ENCODE data around the gene APOD.
A peak's percentile ranks its signal among the peaks of the same experiment; 100 is the strongest.

Gene APOD

DNA sequence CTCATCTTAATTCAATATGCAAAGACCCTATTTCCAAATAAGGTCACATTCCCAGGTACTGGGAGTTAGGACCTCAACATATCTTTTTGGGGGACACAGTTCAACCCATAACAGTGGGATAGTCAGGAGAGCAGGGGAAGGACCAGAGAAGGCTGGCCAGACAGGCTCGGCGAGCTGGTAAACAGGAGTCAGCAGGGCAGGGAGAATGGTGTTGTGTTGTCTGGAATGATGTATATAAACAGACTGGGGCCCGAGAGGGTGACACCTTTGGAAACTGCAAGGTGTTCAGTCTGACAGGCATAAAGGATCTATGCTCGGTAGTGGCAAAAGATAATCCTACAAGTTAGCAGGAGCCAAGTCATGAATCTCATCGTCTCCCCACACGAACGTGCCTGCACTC is 30.5 kb downstream of the APOD start:
- DNase-seq (ENCODE audit: low spot score) = no peak

DNA sequence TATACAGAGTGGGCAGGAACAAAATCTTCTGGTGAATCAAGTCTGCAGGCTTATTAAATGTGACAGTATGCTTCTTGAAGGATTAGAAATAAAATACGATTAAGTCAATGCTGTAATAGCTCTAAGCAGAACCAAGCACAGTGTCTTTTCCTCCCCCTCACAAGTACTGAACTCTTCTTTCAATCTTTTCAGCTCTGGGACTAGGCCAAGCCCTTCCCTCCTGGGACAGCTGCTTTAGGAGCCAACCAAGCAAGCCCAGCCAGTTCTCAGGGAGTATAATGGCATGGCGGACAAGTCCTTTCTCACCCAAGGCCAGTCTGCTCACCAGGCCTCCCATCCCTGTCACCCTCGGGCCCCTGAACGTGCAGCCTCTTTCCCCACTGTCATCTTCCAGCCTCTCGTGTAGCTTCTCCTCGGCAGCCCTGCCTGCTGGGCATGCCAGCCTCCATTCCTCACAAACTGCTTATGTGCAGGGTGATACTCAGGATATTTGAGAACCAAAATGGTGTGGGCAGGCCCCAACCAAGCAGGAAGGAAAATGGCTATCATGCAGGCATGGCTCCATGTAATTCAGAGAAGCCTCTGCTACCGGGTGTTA is 32.3 kb downstream of the APOD start:
- DNase-seq (ENCODE audit: low spot score) = no peak

DNA sequence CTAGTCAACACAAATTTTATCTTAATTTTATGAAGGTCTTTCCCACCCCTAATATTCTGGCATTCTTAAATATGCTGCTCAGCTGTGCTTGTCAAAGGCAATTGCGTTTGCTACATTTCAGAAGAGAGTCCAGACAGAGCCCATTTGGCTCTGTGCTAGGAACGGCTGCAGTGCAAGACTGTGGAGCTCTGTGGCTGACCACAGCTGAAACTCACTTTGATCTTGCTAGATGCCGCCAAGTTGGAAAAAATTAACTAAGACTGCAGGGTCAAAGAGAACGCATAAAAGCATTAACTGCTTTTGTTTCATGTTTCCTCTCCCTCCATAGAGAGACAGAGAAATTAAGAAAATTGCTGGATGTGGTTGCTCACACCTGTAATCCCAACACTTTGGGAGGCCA is 33.0 kb downstream of the APOD start:
- no peak for DNase-seq (ENCODE audit: low spot score)

- no peak for DNase-seq (ENCODE audit: low spot score)
Measured at GRCh38 chr3:195549931-195550519, 33.7 kb downstream of the APOD start.

DNA sequence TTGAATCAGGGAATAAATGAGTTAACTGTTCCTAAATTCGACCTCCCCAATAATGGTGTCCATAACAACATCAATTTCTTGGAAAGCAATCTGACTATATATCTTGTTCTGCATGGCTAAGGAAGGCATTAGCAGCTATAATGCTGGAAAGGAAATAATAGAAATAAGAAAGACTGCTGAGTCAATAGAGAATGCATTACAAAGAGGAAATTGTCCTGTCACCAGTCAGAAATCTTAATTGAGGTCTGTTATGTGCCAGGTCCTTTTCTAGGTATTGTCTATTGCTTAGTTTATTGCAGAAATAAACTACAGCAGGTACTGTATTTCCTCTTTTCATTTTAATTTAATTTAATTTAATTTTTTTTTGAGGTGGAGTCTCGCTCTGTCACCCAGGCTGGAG is 34.8 kb downstream of the APOD start:
- no peak for DNase-seq (ENCODE audit: low spot score)

GRCh38 chr3:195548501-195548900 is 35.2 kb downstream of the APOD start:
- DNase-seq (ENCODE audit: low spot score) = no peak

GRCh38 chr3:195548006-195548405 is 35.7 kb downstream of the APOD start:
- DNase-seq (ENCODE audit: low spot score) = no peak

DNA sequence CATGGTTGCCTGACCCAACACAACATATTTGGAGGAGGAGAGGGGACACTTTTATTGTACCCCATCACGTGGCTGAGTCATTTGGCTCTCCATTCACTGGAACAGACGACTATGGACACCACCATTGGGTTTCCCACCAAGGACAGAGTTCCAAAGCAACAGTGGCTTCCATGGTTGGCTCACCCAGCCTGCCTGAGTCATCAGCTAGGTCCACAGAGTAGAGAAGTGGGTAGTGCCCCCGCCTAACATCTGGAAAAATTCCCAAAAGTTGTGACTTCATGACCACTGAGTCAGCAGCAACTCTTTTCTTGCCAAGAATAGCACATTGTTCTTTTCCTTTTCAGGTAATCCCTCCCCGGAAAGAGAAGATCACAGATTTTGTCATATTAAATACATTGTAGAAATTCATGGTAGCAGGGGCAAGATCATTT is 37.6 kb downstream of the APOD start:
- DNase-seq (ENCODE audit: low spot score) = peak; percentile 65

DNA sequence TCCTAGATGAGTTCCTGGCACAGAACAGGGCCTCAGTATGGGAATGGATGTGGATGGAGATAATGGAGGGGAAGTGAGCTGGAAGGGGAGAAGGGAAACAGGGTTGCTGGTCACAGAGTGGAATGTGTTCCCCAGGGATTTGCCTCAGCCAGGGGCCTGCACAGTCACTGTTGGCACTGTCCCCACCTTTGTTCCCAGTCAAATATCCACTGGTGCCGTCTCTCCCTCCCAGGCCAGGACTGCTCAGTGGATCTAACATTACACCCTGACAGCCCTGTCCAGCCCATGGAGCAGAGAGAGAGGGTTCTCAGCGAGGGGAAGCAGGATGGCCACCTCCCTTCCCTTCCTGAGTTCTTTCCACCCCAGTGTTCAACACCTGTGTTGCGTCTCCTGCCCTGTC is 39.1 kb downstream of the APOD start:
- no peak for DNase-seq (ENCODE audit: low spot score)

GRCh38 chr3:195544230-195544536 is 39.6 kb downstream of the APOD start:
- DNase-seq (ENCODE audit: low spot score) = no peak

GRCh38 chr3:195543500-195544229 is 40.1 kb downstream of the APOD start:
- no peak for DNase-seq (ENCODE audit: low spot score)

DNA sequence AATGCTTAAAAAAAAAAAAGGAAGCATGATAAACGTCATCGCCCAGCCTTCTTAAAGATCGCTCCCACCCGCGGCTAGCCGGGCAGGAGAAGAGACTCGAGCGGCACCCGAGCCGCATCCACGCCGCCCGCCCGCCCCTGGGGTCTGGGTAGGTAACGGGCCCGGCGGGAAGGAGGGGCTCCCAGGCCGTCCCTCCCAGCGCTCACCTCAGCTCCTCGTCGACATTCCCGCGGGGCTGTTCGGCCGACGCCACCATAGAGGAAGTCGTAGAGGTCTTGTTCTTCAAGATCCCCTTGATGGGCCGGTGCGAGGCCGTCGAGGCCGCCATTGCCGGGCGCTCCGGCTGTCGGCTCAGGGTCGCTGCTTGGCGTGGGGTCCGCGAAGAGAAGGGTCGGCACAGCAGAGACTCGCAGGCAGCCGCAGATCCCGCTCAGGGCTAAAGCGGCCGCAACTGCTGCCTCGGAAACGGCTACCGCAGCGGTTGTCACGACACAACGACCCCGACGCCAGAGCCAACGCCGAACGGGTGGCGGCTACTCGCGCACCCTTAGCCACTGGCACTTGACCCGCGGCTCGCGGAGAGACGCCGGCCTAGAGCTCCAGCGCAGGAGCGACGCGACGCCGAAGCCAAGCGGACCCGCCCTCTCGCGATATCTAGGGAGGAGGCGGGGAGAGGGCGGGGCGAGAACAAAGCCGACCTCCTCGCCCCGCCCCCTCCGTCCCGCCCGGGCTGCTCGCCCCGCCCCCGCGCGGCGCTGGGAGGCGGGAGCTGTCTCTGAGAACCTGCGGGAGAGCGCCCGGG is 40.8 kb downstream of the APOD start, which contains the start of gene PPP1R2:
Gene PPP1R2 (minus strand): TSS at position 628 of the 802 bp plus-strand sequence. CDS start 300 bp downstream, at position 328.
- DNase-seq (ENCODE audit: low spot score) = peak; percentile 99

DNA sequence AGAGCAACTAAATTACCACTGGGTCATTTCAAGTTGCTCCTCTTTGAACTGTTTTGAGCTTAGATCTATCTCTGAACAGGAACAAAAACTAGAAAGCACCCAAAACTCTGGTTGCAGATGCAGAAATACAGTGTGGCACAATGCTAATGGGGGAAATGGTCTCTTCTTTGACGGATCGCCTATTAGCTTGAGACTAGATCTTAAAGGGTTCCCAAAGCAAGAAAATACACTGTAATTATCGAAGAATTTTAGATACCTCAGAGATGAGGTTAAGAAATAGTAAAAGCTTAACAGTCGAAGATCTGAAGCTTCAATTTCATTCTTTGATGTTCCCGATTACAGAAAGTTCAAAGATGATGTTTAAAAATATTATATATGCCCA is 41.4 kb downstream of the APOD start:
- DNase-seq (ENCODE audit: low spot score) = no peak

- no peak for DNase-seq (ENCODE audit: low spot score)
Measured at GRCh38 chr3:195540511-195540910, 43.2 kb downstream of the APOD start.

DNA sequence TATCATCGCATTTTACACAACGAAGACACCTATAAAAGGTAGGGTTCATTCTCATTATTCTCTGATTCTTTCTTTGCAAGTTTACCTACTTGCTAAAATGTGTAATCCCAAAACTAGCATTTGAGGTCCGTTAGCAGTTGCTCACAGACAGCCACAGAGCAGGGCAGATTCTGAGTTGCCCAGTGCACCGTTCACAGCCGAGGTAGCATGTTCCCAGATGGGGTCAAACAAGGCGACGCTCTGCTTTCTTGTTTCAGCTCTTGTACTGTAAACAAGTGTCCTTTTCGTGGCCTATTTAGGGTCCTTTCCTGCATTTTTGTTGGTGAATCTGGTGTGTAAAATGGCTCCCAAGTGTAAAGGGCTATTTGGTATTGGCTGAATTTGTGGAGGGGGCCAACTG is 43.7 kb downstream of the APOD start:
- DNase-seq (ENCODE audit: low spot score) = no peak

GRCh38 chr3:195539479-195539878 is 44.3 kb downstream of the APOD start:
- DNase-seq (ENCODE audit: low spot score) = no peak

DNA sequence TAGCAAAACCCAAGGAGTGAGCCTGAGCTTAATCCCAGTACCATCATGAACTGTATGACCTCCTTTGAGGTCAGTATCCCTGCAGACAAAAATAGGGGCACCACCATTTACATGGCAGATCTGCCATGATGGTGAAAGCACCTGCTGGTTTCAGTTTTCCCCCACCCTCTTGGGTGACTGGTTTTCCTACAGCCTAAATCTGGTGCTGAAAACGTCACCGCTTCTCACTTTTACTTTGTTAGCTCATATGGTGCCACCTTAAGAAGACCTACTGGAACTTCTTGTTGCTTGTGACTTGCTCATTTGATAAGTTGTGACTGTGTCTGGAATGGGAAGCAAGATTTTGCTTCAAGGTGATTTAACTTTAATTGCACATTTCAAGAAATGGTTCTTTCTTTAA is 45.7 kb downstream of the APOD start:
- no peak for DNase-seq (ENCODE audit: low spot score)

GRCh38 chr3:195535293-195535692 is 48.4 kb downstream of the APOD start:
- DNase-seq (ENCODE audit: low spot score) = no peak

GRCh38 chr3:195532834-195533233 is 50.9 kb downstream of the APOD start:
- no peak for DNase-seq (ENCODE audit: low spot score)

GRCh38 chr3:195532345-195532744 is 51.4 kb downstream of the APOD start:
- DNase-seq (ENCODE audit: low spot score) = no peak

GRCh38 chr3:195531683-195532082 is 52.1 kb downstream of the APOD start:
- DNase-seq (ENCODE audit: low spot score) = no peak

GRCh38 chr3:195526492-195526891 is 57.2 kb downstream of the APOD start:
- DNase-seq (ENCODE audit: low spot score) = no peak
